HCT116 (cell line): ENCODE results near the gene PATZ1.

Experiments
- CTCF ChIP-seq, 3 experiments: fragments of 200-600 bp in 1 of 3; sonication (generic) in 1 of 3; IDR thresholded peaks in 2 of 3; conservative IDR thresholded peaks in 1 of 3; 2 replicates each; pipeline ENCODE4 v1.5.1; 2012 to 2017; ENCODE audit warnings: low read depth in 2 of 3, low read length in 2 of 3, antibody characterized with exemption in 1 of 3, borderline replicate concordance in 1 of 3, control low read depth in 1 of 3, mild to moderate bottlenecking in 1 of 3, mixed read lengths in 1 of 3, mixed run types in 1 of 3, moderate library complexity in 1 of 3; ENCODE audit not compliant: insufficient read depth in 1 of 3
- POLR2A ChIP-seq: IDR thresholded peaks from 2 replicates; pipeline ENCODE4 v1.7.0; 2011; ENCODE audit warnings: borderline replicate concordance; ENCODE audit not compliant: insufficient read depth, insufficient read length; ENCODE audit errors: extremely low read depth

GRCh38 chr22:31334329-31334728, 11.8 kb downstream of the PATZ1 start:
- TF ChIP-seq CTCF (IDR thresholded peaks at IDR 0.05 in 2 of 3, conservative IDR thresholded peaks at IDR 0.05 in 1 of 3; ENCODE audit: borderline replicate concordance in 1 of 3, insufficient read depth in 1 of 3, low read depth in 2 of 3, low read length in 2 of 3), result no peak
- TF ChIP-seq POLR2A, result no peak
